HEK293 (cell line): Measurements from ENCODE around the gene ZDHHC14.

Source experiments
- CTCF ChIA-PET: fragments of 350-600 bp; formaldehyde crosslinking; extraction: SDS; loops from one replicate; lab custom pipeline; 2021; ENCODE audit warnings: antibody characterized with exemption; lab: Yijun Ruan, JAX
- POLR2A ChIA-PET: fragments of 300-600 bp; formaldehyde crosslinking; extraction: SDS; loops from one replicate; lab custom pipeline; 2020; ENCODE audit warnings: antibody characterized with exemption, inconsistent platforms; lab: Yijun Ruan, JAX
- H3K27ac ChIP-seq: fragments of 200-500 bp; sonication (Bioruptor generic); 2 replicates; pipeline ENCODE4 v1.5.1; 2014; ENCODE audit warnings: low read depth, low read length, control low read depth, inconsistent platforms; ENCODE audit errors: extremely low read depth
- H3K36me3 ChIP-seq, 2 experiments: fragments of 200-500 bp in 1 of 2; sonication (Bioruptor generic) in 1 of 2; 1 replicate in 1 of 2; 2 replicates in 1 of 2; pipeline ENCODE4 v1.5.1; 2014 to 2017; ENCODE audit warnings: inconsistent platforms in 2 of 2, low read length in 2 of 2; ENCODE audit not compliant: control insufficient read depth in 2 of 2, insufficient read depth in 1 of 2
- H3K4me1 ChIP-seq: fragments of 200-500 bp; sonication (Bioruptor generic); 2 replicates; pipeline ENCODE4 v1.5.1; 2014; ENCODE audit warnings: mild to moderate bottlenecking, low read length, inconsistent platforms; ENCODE audit not compliant: control insufficient read depth, insufficient read depth
- H3K4me3 ChIP-seq: 2 replicates; pipeline ENCODE4 v1.5.1; 2011; ENCODE audit warnings: low read depth, mild to moderate bottlenecking, control low read depth, low read length, moderate library complexity
- H3K9me3 ChIP-seq: fragments of 200-500 bp; sonication (Bioruptor generic); 2 replicates; pipeline ENCODE4 v1.5.1; 2014; ENCODE audit warnings: low read depth, low read length, inconsistent platforms; ENCODE audit not compliant: control insufficient read depth, insufficient read depth
- EGR2 ChIP-seq: fragments of 450-650 bp; formaldehyde crosslinking; IDR thresholded peaks from 2 replicates; pipeline ENCODE4 v1.5.1; 2016; ENCODE audit warnings: low read depth, missing biosample characterization, missing genetic modification characterization
- GLIS2 ChIP-seq: fragments of 450-650 bp; formaldehyde crosslinking; IDR thresholded peaks from 2 replicates; pipeline ENCODE4 v1.5.1; 2016; ENCODE audit warnings: missing biosample characterization, missing genetic modification characterization
- OSR2 ChIP-seq: fragments of 450-650 bp; formaldehyde crosslinking; IDR thresholded peaks from 2 replicates; pipeline ENCODE4 v1.5.1; 2016; ENCODE audit warnings: missing biosample characterization, missing genetic modification characterization
- SCRT2 ChIP-seq: fragments of 450-650 bp; formaldehyde crosslinking; IDR thresholded peaks from 2 replicates; pipeline ENCODE4 v1.5.1; 2016; ENCODE audit warnings: missing biosample characterization, missing genetic modification characterization
- ZFHX2 ChIP-seq: fragments of 450-650 bp; formaldehyde crosslinking; conservative IDR thresholded peaks from 2 replicates; pipeline ENCODE4 v1.5.1; 2016; ENCODE audit warnings: missing biosample characterization, missing genetic modification characterization
- ZNF148 ChIP-seq: fragments of 450-650 bp; formaldehyde crosslinking; IDR thresholded peaks from 2 replicates; pipeline ENCODE4 v1.5.0; 2017; ENCODE audit warnings: missing biosample characterization, missing genetic modification characterization, borderline replicate concordance
- ZNF16 ChIP-seq: fragments of 450-650 bp; formaldehyde crosslinking; IDR thresholded peaks from 2 replicates; pipeline ENCODE4 v1.5.1; 2016; ENCODE audit warnings: low read depth, missing biosample characterization, missing genetic modification characterization
- ZNF175 ChIP-seq: fragments of 450-650 bp; formaldehyde crosslinking; IDR thresholded peaks from 2 replicates; pipeline ENCODE4 v1.5.1; 2016; ENCODE audit warnings: missing biosample characterization, missing genetic modification characterization
- ZNF280C ChIP-seq: fragments of 450-650 bp; formaldehyde crosslinking; IDR thresholded peaks from 2 replicates; pipeline ENCODE4 v1.5.1; 2016; ENCODE audit warnings: missing biosample characterization, missing genetic modification characterization
- ZNF280D ChIP-seq: fragments of 450-650 bp; formaldehyde crosslinking; IDR thresholded peaks from 2 replicates; pipeline ENCODE4 v1.5.1; 2016; ENCODE audit warnings: missing biosample characterization, missing genetic modification characterization
- ZNF341 ChIP-seq: fragments of 450-650 bp; formaldehyde crosslinking; IDR thresholded peaks from 2 replicates; pipeline ENCODE4; 2016; ENCODE audit warnings: low read depth, missing biosample characterization, missing genetic modification characterization
- ZNF514 ChIP-seq: fragments of 450-650 bp; formaldehyde crosslinking; IDR thresholded peaks from 2 replicates; pipeline ENCODE4 v1.5.1; 2016; ENCODE audit warnings: missing biosample characterization, missing genetic modification characterization
- ZNF529 ChIP-seq: fragments of 450-650 bp; formaldehyde crosslinking; IDR thresholded peaks from 2 replicates; pipeline ENCODE4 v1.5.1; 2017; ENCODE audit warnings: missing genetic modification characterization, missing biosample characterization; ENCODE audit not compliant: insufficient replicate concordance
- ZNF645 ChIP-seq: fragments of 450-650 bp; formaldehyde crosslinking; IDR thresholded peaks from 2 replicates; pipeline ENCODE4; 2016; ENCODE audit warnings: missing biosample characterization, missing genetic modification characterization
- ZNF654 ChIP-seq: fragments of 450-650 bp; formaldehyde crosslinking; IDR thresholded peaks from 2 replicates; pipeline ENCODE4 v1.5.1; 2016; ENCODE audit warnings: low read depth, missing biosample characterization, missing genetic modification characterization
- ZNF660 ChIP-seq: fragments of 450-650 bp; IDR thresholded peaks from 2 replicates; pipeline ENCODE4 v1.5.1; 2018; ENCODE audit warnings: missing biosample characterization, mild to moderate bottlenecking, missing genetic modification characterization
- ZNF670 ChIP-seq: fragments of 450-650 bp; formaldehyde crosslinking; IDR thresholded peaks from 2 replicates; pipeline ENCODE4 v1.5.1; 2016; ENCODE audit warnings: missing biosample characterization, missing genetic modification characterization, low read depth
- ZNF747 ChIP-seq: fragments of 450-650 bp; formaldehyde crosslinking; IDR thresholded peaks from 2 replicates; pipeline ENCODE4 v1.5.1; 2016; ENCODE audit warnings: missing biosample characterization, missing genetic modification characterization
- ZNF837 ChIP-seq: fragments of 450-650 bp; formaldehyde crosslinking; IDR thresholded peaks from 2 replicates; pipeline ENCODE4 v1.5.1; 2016; ENCODE audit warnings: missing biosample characterization, missing genetic modification characterization

The ZDHHC14 gene

GRCh38 chr6:157672726-157673412, 291.9 kb downstream of the ZDHHC14 start (continued):
- TF ChIP-seq ZNF660 (tag by site-specific recombination) (no peak), ZNF645 (tag by site-specific recombination) (no peak), ZNF670 (tag by site-specific recombination) (no peak), ZNF16 (no peak), ZNF148 (no peak)

GRCh38 chr6:157673596-157673995, 292.6 kb downstream of the ZDHHC14 start:
- no peaks in the 10 kb centered on the region for H3K4me1 ChIP-seq
- peaks cover 0 to 3% of the 10 kb centered on the region in 2 experiments; a peak in 1 of 3 replicates for H3K36me3 ChIP-seq
- CTCF ChIA-PET, result no interaction called here
- H3K27ac ChIP-seq, result no peak overlapping the region
- no peak overlapping the region for H3K4me3 ChIP-seq
- H3K9me3 ChIP-seq, result no peaks in the 10 kb centered on the region
- POLR2A ChIA-PET, result interaction anchor here (0.7 kb wide), 1 partner anchor 282 kb away, joined by 3 read pairs; no protein-coding TSS in a partner anchor
- TF ChIP-seq ZNF529, result no peak
- TF ChIP-seq ZNF280C, result no peak
- no peak for TF ChIP-seq ZNF341 (tag by site-specific recombination)
- no peak for TF ChIP-seq ZFHX2 (tag by site-specific recombination)
- no peak for TF ChIP-seq ZNF654 (tag by site-specific recombination)
- TF ChIP-seq EGR2 (tag by site-specific recombination), result no peak

GRCh38 chr6:157674061-157674460, 293.1 kb downstream of the ZDHHC14 start:
- ChIA-PET POLR2A (no interaction called here), CTCF (no interaction called here)
- TF ChIP-seq SCRT2 (tag by site-specific recombination), result 0 out of 2 replicates have a peak, but pooled peaks have one; percentile 11
- no peak for TF ChIP-seq ZNF175 (tag by site-specific recombination)
- Histone ChIP-seq H3K9me3 (no peaks in the 10 kb centered on the region), H3K36me3 (peaks cover 0 to 3% of the 10 kb centered on the region in 2 experiments; a peak in 1 of 3 replicates), H3K4me1 (no peaks in the 10 kb centered on the region), H3K27ac (no peak overlapping the region), H3K4me3 (no peak overlapping the region)

GRCh38 chr6:157675831-157676230, 294.8 kb downstream of the ZDHHC14 start:
- CTCF ChIA-PET, result interaction anchor here (0.6 to 1.0 kb wide), 5 partner anchors 8 to 1063 kb away, joined by 3 to 5 read pairs (median 3); no protein-coding TSS in a partner anchor
- POLR2A ChIA-PET, result no interaction called here
- no peaks in the 10 kb centered on the region for H3K4me1 ChIP-seq
- H3K36me3 ChIP-seq, result peaks cover 0 to 3% of the 10 kb centered on the region in 2 experiments; a peak in 1 of 3 replicates
- H3K27ac ChIP-seq, result no peak overlapping the region
- no peak overlapping the region for H3K4me3 ChIP-seq
- H3K9me3 ChIP-seq, result no peaks in the 10 kb centered on the region
- no peak for TF ChIP-seq ZNF514 (tag by site-specific recombination)
- no peak for TF ChIP-seq ZNF747 (tag by site-specific recombination)
- no peak for TF ChIP-seq GLIS2
- TF ChIP-seq ZNF837 (tag by site-specific recombination), result no peak
- no peak for TF ChIP-seq OSR2
- TF ChIP-seq ZNF280D, result no peak
